Endothelial cell (in vitro differentiated cells): ENCODE data around the gene IL17RA. TPM values are rescaled to one million over a fixed set of nuclear protein-coding genes. Genes with fewer than 3 reads are reported as not detected.

Experiments used
- DNase-seq: peaks from one replicate; pipeline ENCODE4 v3.0.0; 2021; ENCODE audit warnings: low spot score
- H3K27ac Mint-ChIP-seq: one replicate; pipeline ENCODE4 v1.8.0; 2021; ENCODE audit warnings: mixed read lengths, inconsistent platforms; ENCODE audit not compliant: unreplicated experiment
- H3K27me3 Mint-ChIP-seq: one replicate; pipeline ENCODE4 v1.8.0; 2021; ENCODE audit warnings: mild to moderate bottlenecking, moderate library complexity, mixed read lengths, inconsistent platforms; ENCODE audit not compliant: unreplicated experiment
- H3K36me3 Mint-ChIP-seq: one replicate; pipeline ENCODE4 v1.8.0; 2021; ENCODE audit warnings: mild to moderate bottlenecking, low read depth, mixed read lengths, inconsistent platforms; ENCODE audit not compliant: unreplicated experiment
- H3K4me1 Mint-ChIP-seq: one replicate; pipeline ENCODE4 v1.8.0; 2021; ENCODE audit warnings: mild to moderate bottlenecking, mixed read lengths, inconsistent platforms; ENCODE audit not compliant: unreplicated experiment
- H3K4me3 Mint-ChIP-seq: one replicate; pipeline ENCODE4 v1.8.0; 2021; ENCODE audit warnings: mild to moderate bottlenecking, mixed read lengths, inconsistent platforms; ENCODE audit not compliant: unreplicated experiment
- H3K9me3 Mint-ChIP-seq: one replicate; pipeline ENCODE4 v1.8.0; 2021; ENCODE audit warnings: mixed read lengths, inconsistent platforms; ENCODE audit not compliant: unreplicated experiment
- CTCF ChIP-seq: fragments of 200-600 bp; sonication (generic); IDR thresholded peaks from one replicate; pipeline ENCODE4 v1.5.0; 2021; ENCODE audit warnings: antibody characterized with exemption; ENCODE audit not compliant: unreplicated experiment
- total RNA-seq: library from RNA; stranded (reverse); fragmentation: NEBNext Ultra II Directional; extraction: Animal tissue kit (Norgen Biotek cat#: 25700); gene quantifications from one replicate; pipeline ENCODE4 v1.2.1, GENCODE V29; 2021; ENCODE audit not compliant: unreplicated experiment

Gene IL17RA
- total RNA-seq, 1 donor from 2014 or later, result 63.7 TPM

- H3K27ac Mint-ChIP-seq, result peak overlapping the region; percentile 44
- H3K27me3 Mint-ChIP-seq, result peaks cover 10% of the 10 kb centered on the region
- peak overlapping the region; percentile 42 for H3K4me3 Mint-ChIP-seq
- TF ChIP-seq CTCF, result no peak
- H3K9me3 Mint-ChIP-seq, result no peaks in the 10 kb centered on the region
- peaks cover 43% of the 10 kb centered on the region for H3K4me1 Mint-ChIP-seq
- DNase-seq, result no peak
- H3K36me3 Mint-ChIP-seq, result no peaks in the 10 kb centered on the region
Observed at GRCh38 chr22:17090550-17090949, 5.8 kb downstream of the IL17RA start.

GRCh38 chr22:17091851-17092250, 7.1 kb downstream of the IL17RA start:
- H3K4me1 Mint-ChIP-seq, result peaks cover 33% of the 10 kb centered on the region

DNA sequence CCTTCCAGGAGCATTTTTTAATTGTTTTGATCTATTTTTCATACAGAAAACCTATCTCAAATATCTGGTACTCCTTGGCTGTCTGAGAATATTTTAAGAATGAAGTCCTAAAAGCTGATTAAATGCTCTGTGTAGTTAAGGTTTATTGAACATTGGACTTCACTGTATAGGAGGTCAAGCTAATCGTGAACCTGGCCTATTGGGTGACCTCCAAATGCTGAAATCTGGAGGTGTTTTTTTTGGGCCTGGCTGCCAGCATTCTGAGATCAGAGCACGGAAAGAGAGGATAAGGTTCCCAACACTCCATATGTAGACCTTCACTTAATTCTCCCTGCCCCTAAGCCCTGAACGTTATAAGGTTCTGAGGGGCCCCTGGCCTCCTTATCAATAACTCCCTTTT, 8.3 kb downstream of the IL17RA start:
- TF ChIP-seq CTCF, result no peak
- Mint-ChIP-seq H3K27ac (no peak overlapping the region), H3K4me1 (peaks cover 26% of the 10 kb centered on the region), H3K36me3 (peaks cover 5% of the 10 kb centered on the region), H3K4me3 (no peak overlapping the region), H3K27me3 (peaks cover 2% of the 10 kb centered on the region), H3K9me3 (no peaks in the 10 kb centered on the region)
- no peak for DNase-seq

More at GRCh38 chr22:17091851-17092250, 7.1 kb downstream of the IL17RA start:
- H3K4me3 Mint-ChIP-seq, result no peak overlapping the region
- no peak for TF ChIP-seq CTCF
- peak overlapping the region; percentile 26 for H3K27ac Mint-ChIP-seq
- peaks cover 2% of the 10 kb centered on the region for H3K27me3 Mint-ChIP-seq
- H3K9me3 Mint-ChIP-seq, result no peaks in the 10 kb centered on the region
- DNase-seq, result no peak
- no peaks in the 10 kb centered on the region for H3K36me3 Mint-ChIP-seq

- peak; percentile 61 for TF ChIP-seq CTCF
- Mint-ChIP-seq H3K4me3 (no peak overlapping the region), H3K36me3 (peaks cover 21% of the 10 kb centered on the region), H3K9me3 (no peaks in the 10 kb centered on the region), H3K27me3 (no peaks in the 10 kb centered on the region), H3K4me1 (peaks cover 31% of the 10 kb centered on the region), H3K27ac (no peak overlapping the region)
- peak; percentile 49 for DNase-seq
Observed at GRCh38 chr22:17095538-17095937, 10.7 kb downstream of the IL17RA start.

GRCh38 chr22:17096071-17096470, 11.3 kb downstream of the IL17RA start:
- H3K27ac Mint-ChIP-seq, result no peak overlapping the region
- H3K4me3 Mint-ChIP-seq, result no peak overlapping the region
- peaks cover 27% of the 10 kb centered on the region for H3K4me1 Mint-ChIP-seq
- no peaks in the 10 kb centered on the region for H3K27me3 Mint-ChIP-seq
- no peak for TF ChIP-seq CTCF
- DNase-seq, result no peak
- H3K9me3 Mint-ChIP-seq, result no peaks in the 10 kb centered on the region
- H3K36me3 Mint-ChIP-seq, result peaks cover 26% of the 10 kb centered on the region
